Epithelial cell of proximal tubule (primary cell): ENCODE data around the gene VAV1. TPM values are rescaled to one million over a fixed set of nuclear protein-coding genes. Genes with fewer than 3 reads are reported as not detected.
A peak's percentile ranks its signal among the peaks of the same experiment; 100 is the strongest.
"Not testable (repeated sequence)": the region's sequence is repeated elsewhere in the genome, so short reads cannot be mapped to it uniquely, and the experiment has no call there.

Experiments
- DNase-seq: peaks from one replicate; pipeline ENCODE4 v3.0.0-alpha.2; 2011; ENCODE audit warnings: low read depth
- H3K4me3 ChIP-seq: 2 replicates; pipeline ENCODE4 v1.5.1; 2011; ENCODE audit warnings: low read depth, mild to moderate bottlenecking, low read length
- CTCF ChIP-seq: conservative IDR thresholded peaks from 2 replicates; pipeline ENCODE4 v1.5.1; 2012; ENCODE audit warnings: low read depth, mild to moderate bottlenecking, low read length
- total RNA-seq: library from RNA; depleted of rRNA; stranded (reverse); fragments of >200 nt; gene quantifications from 2 replicates; pipeline ENCODE4 v1.2.3, GENCODE V29; 2015

Gene VAV1
- total RNA-seq, 1 donor from 2014 or later, result 1.3 TPM

GRCh38 chr19:6796278-6796677 is 23.8 kb downstream of the VAV1 start:
- no peak overlapping the region for H3K4me3 ChIP-seq
- DNase-seq, result no peak
- no peak for TF ChIP-seq CTCF

- no peak for TF ChIP-seq CTCF
- no peak overlapping the region for H3K4me3 ChIP-seq
- no peak for DNase-seq
Measured at GRCh38 chr19:6797646-6798045, 25.1 kb downstream of the VAV1 start.

GRCh38 chr19:6800160-6800790 is 27.8 kb downstream of the VAV1 start:
- H3K4me3 ChIP-seq, DNase-seq: not testable (repeated sequence)

- peak; percentile 81 for DNase-seq
- peak overlapping the region; percentile 27 for H3K4me3 ChIP-seq
- TF ChIP-seq CTCF, result no peak
Measured at GRCh38 chr19:6800991-6801484, 28.5 kb downstream of the VAV1 start.

- H3K4me3 ChIP-seq, result peak overlapping the region; percentile 27
- TF ChIP-seq CTCF, result no peak
- DNase-seq, result no peak
Measured at GRCh38 chr19:6801485-6802086, 29.1 kb downstream of the VAV1 start.

GRCh38 chr19:6802336-6803035 is 30.0 kb downstream of the VAV1 start:
- TF ChIP-seq CTCF, result no peak
- H3K4me3 ChIP-seq, result no peak overlapping the region
- no peak for DNase-seq

GRCh38 chr19:6803036-6803404 is 30.5 kb downstream of the VAV1 start:
- no peak for TF ChIP-seq CTCF
- DNase-seq, result no peak
- H3K4me3 ChIP-seq, result no peak overlapping the region
